ENCODE measurements around the gene MEIS2.

Gene MEIS2

GRCh38 chr15:37112171-37112570 lies 11.8 kb upstream of the MEIS2 start:
- DNase-seq: no peak

- DNase-seq: no peak
Observed at GRCh38 chr15:37111427-37111717, 11.0 kb upstream of the MEIS2 start.

- DNase-seq: no peak
Observed at GRCh38 chr15:37109872-37110572, 9.7 kb upstream of the MEIS2 start.

GRCh38 chr15:37109168-37109871 lies 9.0 kb upstream of the MEIS2 start:
- DNase-seq: no peak

GRCh38 chr15:37108381-37109167 lies 8.2 kb upstream of the MEIS2 start:
- DNase-seq: no peak

- no peak for DNase-seq
Observed at GRCh38 chr15:37107744-37108380, 7.5 kb upstream of the MEIS2 start.

- DNase-seq: no peak
Observed at GRCh38 chr15:37107071-37107743, 6.9 kb upstream of the MEIS2 start.

GRCh38 chr15:37106490-37107001 lies 6.2 kb upstream of the MEIS2 start:
- no peak for DNase-seq

- DNase-seq: no peak
Observed at GRCh38 chr15:37105889-37106288, 5.5 kb upstream of the MEIS2 start.

GRCh38 chr15:37105029-37105428 lies 4.7 kb upstream of the MEIS2 start:
- no peak for DNase-seq

- DNase-seq: no peak
Observed at GRCh38 chr15:37104424-37104981, 4.2 kb upstream of the MEIS2 start.

GRCh38 chr15:37103475-37104423 lies 3.4 kb upstream of the MEIS2 start:
- no peak for DNase-seq

- no peak for DNase-seq
Observed at GRCh38 chr15:37103163-37103435, 2.8 kb upstream of the MEIS2 start.

GRCh38 chr15:37102305-37103162 lies 2.2 kb upstream of the MEIS2 start:
- DNase-seq: no peak

- DNase-seq: no peak
Observed at GRCh38 chr15:37101980-37102304, 1.6 kb upstream of the MEIS2 start.

- no peak for DNase-seq
Observed at GRCh38 chr15:37100966-37101215, 542 bp upstream of the MEIS2 start.

GRCh38 chr15:37099319-37100108 lies 835 bp downstream of the MEIS2 start:
- DNase-seq: no peak

GRCh38 chr15:37098468-37099318 lies 1.7 kb downstream of the MEIS2 start:
- DNase-seq: no peak
